22Rv1 (cell line): Measurements from ENCODE around the gene DMXL1.
"Not testable (repeated sequence)": the region's sequence is repeated elsewhere in the genome, so short reads cannot be mapped to it uniquely, and the experiment has no call there.

ENCODE experiments used
- H3K27ac ChIP-seq: fragments of 450-650 bp; 2 replicates; pipeline ENCODE4 v1.5.1; 2017
- ZFX ChIP-seq: fragments of 450-650 bp; IDR thresholded peaks from 2 replicates; pipeline ENCODE4 v1.6.1; 2017; ENCODE audit warnings: antibody characterized with exemption, borderline replicate concordance
- TF ChIP-seq, protein P1 (sequence below): fragments of 450-650 bp; IDR thresholded peaks from 2 replicates; pipeline ENCODE4 v1.5.1; 2017; ENCODE audit warnings: mild to moderate bottlenecking

Gene DMXL1

DNA sequence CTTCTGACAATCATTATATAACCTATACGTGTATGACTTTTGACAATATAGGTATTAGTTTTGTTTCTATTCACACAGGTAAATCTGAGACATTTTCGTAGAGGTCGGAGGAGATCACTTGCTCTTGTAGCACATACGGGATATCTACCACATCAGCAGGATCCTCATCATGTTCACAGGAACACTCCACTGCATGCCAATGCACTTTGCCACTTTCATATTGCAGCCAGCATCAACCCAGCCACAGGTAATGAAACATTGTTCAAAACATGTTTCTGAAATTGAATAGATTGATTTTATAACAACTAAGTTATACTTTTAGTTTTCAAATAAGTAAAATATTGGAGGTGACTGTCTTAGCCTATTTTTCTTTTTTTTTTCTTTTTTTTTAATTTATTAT lies 50.0 kb downstream of the DMXL1 start:
- TF ChIP-seq, protein P1, sequence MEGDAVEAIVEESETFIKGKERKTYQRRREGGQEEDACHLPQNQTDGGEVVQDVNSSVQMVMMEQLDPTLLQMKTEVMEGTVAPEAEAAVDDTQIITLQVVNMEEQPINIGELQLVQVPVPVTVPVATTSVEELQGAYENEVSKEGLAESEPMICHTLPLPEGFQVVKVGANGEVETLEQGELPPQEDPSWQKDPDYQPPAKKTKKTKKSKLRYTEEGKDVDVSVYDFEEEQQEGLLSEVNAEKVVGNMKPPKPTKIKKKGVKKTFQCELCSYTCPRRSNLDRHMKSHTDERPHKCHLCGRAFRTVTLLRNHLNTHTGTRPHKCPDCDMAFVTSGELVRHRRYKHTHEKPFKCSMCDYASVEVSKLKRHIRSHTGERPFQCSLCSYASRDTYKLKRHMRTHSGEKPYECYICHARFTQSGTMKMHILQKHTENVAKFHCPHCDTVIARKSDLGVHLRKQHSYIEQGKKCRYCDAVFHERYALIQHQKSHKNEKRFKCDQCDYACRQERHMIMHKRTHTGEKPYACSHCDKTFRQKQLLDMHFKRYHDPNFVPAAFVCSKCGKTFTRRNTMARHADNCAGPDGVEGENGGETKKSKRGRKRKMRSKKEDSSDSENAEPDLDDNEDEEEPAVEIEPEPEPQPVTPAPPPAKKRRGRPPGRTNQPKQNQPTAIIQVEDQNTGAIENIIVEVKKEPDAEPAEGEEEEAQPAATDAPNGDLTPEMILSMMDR: no peak
- no peak for TF ChIP-seq ZFX
- no peak overlapping the region for H3K27ac ChIP-seq

GRCh38 chr5:119122474-119122873 lies 51.6 kb downstream of the DMXL1 start:
- H3K27ac ChIP-seq: not testable (repeated sequence)

DNA sequence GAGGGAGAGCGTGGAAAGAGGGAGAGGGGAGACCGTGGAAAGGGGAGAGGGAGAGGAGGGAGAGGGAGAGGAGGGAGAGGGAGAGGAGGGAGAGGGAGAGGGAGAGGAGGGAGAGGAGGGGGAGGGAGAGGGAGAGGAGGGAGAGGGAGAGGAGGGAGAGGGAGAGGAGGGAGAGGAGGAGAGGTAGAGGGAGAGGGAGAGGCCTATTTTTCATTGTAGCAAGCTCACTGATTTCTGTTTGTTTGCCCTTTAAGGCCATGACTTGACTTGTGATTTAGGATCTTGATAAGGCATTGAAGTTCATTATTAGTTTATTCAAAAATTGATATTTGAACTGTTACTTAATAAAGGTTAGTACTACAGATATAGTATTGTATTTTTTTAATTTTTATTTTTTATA lies 52.4 kb downstream of the DMXL1 start:
- TF ChIP-seq ZFX: no peak
- TF ChIP-seq, protein P1: no peak

DNA sequence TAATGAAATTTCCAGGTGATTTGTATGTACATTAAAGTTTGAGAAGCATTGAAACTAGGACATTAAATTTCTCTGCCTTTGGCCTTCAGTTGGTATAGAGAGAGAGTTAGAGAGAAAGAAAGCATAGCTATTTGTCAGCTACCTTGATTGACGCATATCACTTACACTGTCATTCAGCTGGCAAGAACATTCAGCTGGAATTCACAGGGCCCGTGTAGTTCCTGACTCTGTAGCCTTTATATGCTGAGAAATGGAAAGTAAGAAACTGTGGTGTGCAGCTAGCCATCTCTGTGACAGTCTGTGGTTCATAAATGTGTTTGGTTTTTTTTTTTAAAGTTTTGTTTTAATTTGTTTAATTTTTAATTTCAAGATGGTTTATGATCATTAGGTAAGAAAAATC lies 58.9 kb downstream of the DMXL1 start:
- no peak overlapping the region for H3K27ac ChIP-seq
- TF ChIP-seq, protein P1: no peak
- TF ChIP-seq ZFX: no peak

More for the DNA sequence above, 52.4 kb downstream of the DMXL1 start:
- no peak overlapping the region for H3K27ac ChIP-seq

DNA sequence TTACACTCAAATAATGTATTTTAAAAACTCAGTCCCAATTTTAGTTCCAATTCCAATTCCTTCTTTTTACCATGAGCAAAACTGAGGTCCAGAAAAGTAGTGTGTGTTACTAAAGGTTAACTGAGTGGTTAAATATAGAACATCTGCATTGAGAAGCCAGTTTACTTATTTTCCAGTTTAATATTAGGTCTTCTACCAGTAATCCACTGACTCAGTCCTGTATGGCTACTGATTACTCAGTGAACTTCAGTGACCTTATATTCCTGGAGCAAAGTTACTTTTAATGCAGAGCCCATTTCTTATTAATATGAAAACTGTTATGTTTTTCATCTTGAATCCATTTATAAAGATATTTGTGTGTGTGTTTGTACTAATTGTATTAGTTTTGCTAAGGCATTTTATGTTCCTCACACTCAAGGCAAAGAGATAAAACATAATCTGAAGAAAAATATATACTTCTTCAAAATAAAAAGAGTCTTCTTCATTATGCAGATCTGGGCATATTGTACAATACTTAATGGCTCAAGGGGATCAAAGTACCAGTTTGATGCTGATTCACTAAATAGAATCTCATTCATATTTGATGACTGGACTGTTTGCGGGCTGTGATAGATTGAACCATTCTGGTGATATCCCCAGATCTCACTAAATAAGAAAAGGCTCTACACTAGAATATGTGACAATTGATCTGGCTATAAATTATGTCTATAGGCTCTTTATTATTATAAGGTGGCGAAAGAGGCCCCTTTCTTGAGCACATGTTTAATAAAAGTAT lies 60.8 kb downstream of the DMXL1 start:
- TF ChIP-seq ZFX: no peak
- TF ChIP-seq, protein P1: no peak

DNA sequence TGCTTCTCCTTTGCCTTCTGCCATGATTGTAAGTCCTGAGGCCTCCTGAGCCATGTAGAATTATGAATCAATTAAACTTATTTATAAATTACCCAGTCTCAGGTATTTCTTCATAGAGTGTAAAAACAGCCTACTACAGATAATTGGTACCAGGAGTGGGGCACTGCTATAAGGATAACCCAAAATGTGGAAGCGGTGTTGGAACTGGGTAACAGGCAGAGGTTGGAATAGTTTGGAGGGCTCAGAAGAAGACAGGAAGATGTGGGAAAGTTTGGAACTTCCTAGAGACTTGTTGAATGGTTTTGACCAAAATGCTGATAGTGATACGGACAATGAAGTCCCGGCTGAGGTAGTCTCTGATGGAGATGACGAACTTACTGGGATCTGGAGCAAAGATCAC lies 64.9 kb downstream of the DMXL1 start:
- not testable (repeated sequence) for H3K27ac ChIP-seq

More for the DNA sequence above, 60.8 kb downstream of the DMXL1 start:
- no peak overlapping the region for H3K27ac ChIP-seq

- no peak for TF ChIP-seq ZFX
- TF ChIP-seq, protein P1: no peak
- H3K27ac ChIP-seq: no peak overlapping the region
Observed at GRCh38 chr5:119136666-119137318, 65.9 kb downstream of the DMXL1 start.

- H3K27ac ChIP-seq: no peak overlapping the region
- TF ChIP-seq ZFX: no peak
- TF ChIP-seq, protein P1: no peak
Observed at GRCh38 chr5:119153629-119154028, 82.7 kb downstream of the DMXL1 start.
